Measurements from ENCODE around the gene CACNA1G.
A peak's percentile ranks its signal among the peaks of the same experiment; 100 is the strongest.

CACNA1G gene

GRCh38 chr17:50533185-50533584, 27.3 kb upstream of the CACNA1G start:
- peak overlapping the region; percentile 56 for H3K4me3 ChIP-seq (ENCODE audit: low read depth, low read length)

- H3K4me3 ChIP-seq (ENCODE audit: low read depth, low read length): peak overlapping the region; percentile 56
Observed at GRCh38 chr17:50533720-50534148, 26.8 kb upstream of the CACNA1G start.

GRCh38 chr17:50534222-50534978, 26.1 kb upstream of the CACNA1G start:
- no peak overlapping the region for H3K4me3 ChIP-seq (ENCODE audit: low read depth, low read length)

- no peak overlapping the region for H3K4me3 ChIP-seq (ENCODE audit: low read depth, low read length)
Observed at GRCh38 chr17:50534979-50535326, 25.6 kb upstream of the CACNA1G start.

- H3K4me3 ChIP-seq (ENCODE audit: low read depth, low read length): no peak overlapping the region
Observed at GRCh38 chr17:50535407-50535806, 25.1 kb upstream of the CACNA1G start.

- H3K4me3 ChIP-seq (ENCODE audit: low read depth, low read length): no peak overlapping the region
Observed at GRCh38 chr17:50536683-50537646, 23.6 kb upstream of the CACNA1G start.

GRCh38 chr17:50537721-50538548, 22.6 kb upstream of the CACNA1G start:
- no peak overlapping the region for H3K4me3 ChIP-seq (ENCODE audit: low read depth, low read length)

GRCh38 chr17:50538549-50539410, 21.7 kb upstream of the CACNA1G start:
- H3K4me3 ChIP-seq (ENCODE audit: low read depth, low read length): no peak overlapping the region

- H3K4me3 ChIP-seq (ENCODE audit: low read depth, low read length): no peak overlapping the region
Observed at GRCh38 chr17:50539762-50540559, 20.6 kb upstream of the CACNA1G start.

GRCh38 chr17:50540560-50541401, 19.7 kb upstream of the CACNA1G start:
- H3K4me3 ChIP-seq (ENCODE audit: low read depth, low read length): no peak overlapping the region

- H3K4me3 ChIP-seq (ENCODE audit: low read depth, low read length): no peak overlapping the region
Observed at GRCh38 chr17:50541402-50541715, 19.2 kb upstream of the CACNA1G start.

GRCh38 chr17:50541716-50542688, 18.5 kb upstream of the CACNA1G start:
- H3K4me3 ChIP-seq (ENCODE audit: low read depth, low read length): peak overlapping the region; percentile 49

- H3K4me3 ChIP-seq (ENCODE audit: low read depth, low read length): peak overlapping the region; percentile 33
Observed at GRCh38 chr17:50542795-50543774, 17.4 kb upstream of the CACNA1G start.

GRCh38 chr17:50544516-50544915, 16.0 kb upstream of the CACNA1G start:
- no peak overlapping the region for H3K4me3 ChIP-seq (ENCODE audit: low read depth, low read length)

GRCh38 chr17:50545311-50545710, 15.2 kb upstream of the CACNA1G start:
- H3K4me3 ChIP-seq (ENCODE audit: low read depth, low read length): no peak overlapping the region

GRCh38 chr17:50546701-50547034, 13.8 kb upstream of the CACNA1G start:
- no peak overlapping the region for H3K4me3 ChIP-seq (ENCODE audit: low read depth, low read length)
